Endothelial cell of umbilical vein (primary cell): ENCODE results near the gene INTS6. TPM values are rescaled to one million over a fixed set of nuclear protein-coding genes. Genes with fewer than 3 reads are reported as not detected.

Source experiments
- BruUV-seq: library from RNA; stranded (reverse); fragments of 400-500 nt; replicated peaks from 2 replicates; lab custom pipeline; 2021; lab: Mats Ljungman, UMichigan
- CTCF ChIA-PET: fragments of 300-600, 350-600 bp; sonication (Branson Sonifier 250); formaldehyde crosslinking; loops from one replicate; lab custom pipeline; 2021; ENCODE audit warnings: antibody characterized with exemption, inconsistent platforms; lab: Charles Lee
- POLR2A ChIA-PET: fragments of 300-600, 350-600 bp; sonication (Branson Sonifier 250); formaldehyde crosslinking; loops from one replicate; lab custom pipeline; 2021; ENCODE audit warnings: antibody characterized with exemption, inconsistent platforms; lab: Charles Lee
- DNase-seq: peaks from one replicate; pipeline ENCODE4 v3.0.0-alpha.2; 2011; ENCODE audit warnings: low read depth, low spot score
- FAIRE-seq: peaks from 2 replicates; lab custom pipeline; 2011; peaks lifted over from hg19 to GRCh38; lab: Jason Lieb, UNC
- H2AFZ ChIP-seq: 2 replicates; pipeline ENCODE4 v1.6.0; 2012; ENCODE audit warnings: low read depth, low read length, control low read depth, inconsistent platforms
- H3K27ac ChIP-seq: 2 replicates; pipeline ENCODE4 v1.5.1; 2011; ENCODE audit warnings: low read depth, mild to moderate bottlenecking, control low read depth, low read length, moderate library complexity; ENCODE audit not compliant: insufficient read depth
- H3K27me3 ChIP-seq, 2 experiments: 2 replicates each; pipeline versions ENCODE4 v1.6.0 to v1.6.1; 2011; ENCODE audit warnings: low read length in 2 of 2, mixed read lengths in 1 of 2; ENCODE audit not compliant: control insufficient read depth in 2 of 2, insufficient read depth in 2 of 2
- H3K36me3 ChIP-seq, 2 experiments: 2 replicates in 1 of 2; 3 replicates in 1 of 2; pipeline ENCODE4 v1.5.1; 2011; ENCODE audit warnings: low read length in 2 of 2, mild to moderate bottlenecking in 1 of 2, moderate library complexity in 1 of 2; ENCODE audit not compliant: control insufficient read depth in 2 of 2, insufficient read depth in 2 of 2; ENCODE audit errors: extremely low read depth in 1 of 2
- H3K4me1 ChIP-seq: 3 replicates; pipeline ENCODE4 v1.5.1; 2011; ENCODE audit warnings: mild to moderate bottlenecking, low read length; ENCODE audit not compliant: control insufficient read depth, insufficient read depth; ENCODE audit errors: extremely low read depth
- H3K4me2 ChIP-seq: 2 replicates; pipeline ENCODE4 v1.6.1; 2011; ENCODE audit warnings: low read length, control low read depth, mixed read lengths; ENCODE audit not compliant: insufficient read depth
- H3K4me3 ChIP-seq, 3 experiments: fragments of 200-600 bp in 1 of 3; sonication (generic), shearing (Covaris generic) in 1 of 3; replicated peaks in 1 of 3; 2 replicates each; pipeline ENCODE4 v1.5.1; 2011 to 2016; ENCODE audit warnings: control low read depth in 3 of 3, low read length in 3 of 3, mild to moderate bottlenecking in 2 of 3, inconsistent platforms in 1 of 3, low read depth in 1 of 3, moderate library complexity in 1 of 3; ENCODE audit not compliant: insufficient read depth in 1 of 3
- H3K79me2 ChIP-seq: 2 replicates; pipeline ENCODE4 v1.6.0; 2012; ENCODE audit warnings: low read length, inconsistent platforms; ENCODE audit not compliant: control insufficient read depth, insufficient read depth
- H3K9ac ChIP-seq: replicated peaks from 2 replicates; pipeline ENCODE3; 2011; ENCODE audit warnings: low read length, control low read depth; ENCODE audit not compliant: insufficient read depth; ENCODE audit errors: extremely low read depth
- H3K9me1 ChIP-seq: replicated peaks from 3 replicates; pipeline ENCODE4 v1.6.0; 2011; ENCODE audit warnings: mild to moderate bottlenecking, low read length; ENCODE audit not compliant: control insufficient read depth, insufficient read depth; ENCODE audit errors: extremely low read depth
- H3K9me3 ChIP-seq: replicated peaks from 2 replicates; pipeline ENCODE4 v1.5.1; 2012; ENCODE audit warnings: low read length, inconsistent platforms; ENCODE audit not compliant: control insufficient read depth, insufficient read depth
- H4K20me1 ChIP-seq: replicated peaks from 2 replicates; pipeline ENCODE3; 2011; ENCODE audit warnings: mild to moderate bottlenecking, low read length; ENCODE audit not compliant: control insufficient read depth, insufficient read depth; ENCODE audit errors: extremely low read depth
- CTCF ChIP-seq, 2 donors: IDR thresholded peaks; 1 replicate in 1 of 2; 2 replicates in 1 of 2; pipeline ENCODE4 v1.5.1; 2011; ENCODE audit warnings: low read length in 2 of 2, mild to moderate bottlenecking in 2 of 2, moderate library complexity in 2 of 2, control low read depth in 1 of 2, inconsistent platforms in 1 of 2, low read depth in 1 of 2; ENCODE audit not compliant: insufficient read depth in 1 of 2; ENCODE audit errors: extremely low read depth in 1 of 2
- EZH2 ChIP-seq: IDR thresholded peaks from 2 replicates; pipeline ENCODE4 v1.6.1; 2012; ENCODE audit warnings: borderline replicate concordance, low read depth, mild to moderate bottlenecking, moderate library complexity, low read length, inconsistent platforms; ENCODE audit not compliant: severe bottlenecking
- FOS ChIP-seq: IDR thresholded peaks from 2 replicates; pipeline ENCODE4 v1.6.1; 2011; ENCODE audit warnings: mild to moderate bottlenecking, low read length, moderate library complexity, borderline replicate concordance; ENCODE audit not compliant: insufficient read depth
- GATA2 ChIP-seq: IDR thresholded peaks from 2 replicates; pipeline ENCODE4 v1.7.0; 2011; ENCODE audit warnings: low read depth, mild to moderate bottlenecking, moderate library complexity, mixed read lengths, low read length; ENCODE audit not compliant: insufficient read length, insufficient read depth
- JUN ChIP-seq: IDR thresholded peaks from 2 replicates; pipeline ENCODE4 v1.6.1; 2011; ENCODE audit warnings: borderline replicate concordance, low read depth; ENCODE audit not compliant: insufficient read length, insufficient read depth
- MAX ChIP-seq: IDR thresholded peaks from 2 replicates; pipeline ENCODE4 v1.6.1; 2011; ENCODE audit not compliant: insufficient read depth, insufficient read length
- MYC ChIP-seq: IDR thresholded peaks from one replicate; pipeline ENCODE4 v1.6.1; 2011; ENCODE audit warnings: mild to moderate bottlenecking, low read depth, low read length
- POLR2A ChIP-seq: IDR thresholded peaks from 2 replicates; pipeline ENCODE4 v1.6.1; 2012; ENCODE audit warnings: low read depth, mild to moderate bottlenecking, control low read depth, low read length
- POLR2AphosphoS5 ChIP-seq: IDR thresholded peaks from 2 replicates; pipeline ENCODE4 v1.6.1; 2012; ENCODE audit warnings: low read depth, mild to moderate bottlenecking, control low read depth, low read length, moderate library complexity; ENCODE audit not compliant: insufficient read depth
- dilution Hi-C: fragments of 300-500 bp; cut with MboI; formaldehyde crosslinking; loops from one replicate; pipeline ENCODE4 v1.15.0; 2019; ENCODE audit warnings: low sequenced_read_pairs; ENCODE audit not compliant: extremely low pct_ligation_motif_present
- intact Hi-C: fragments of 100-400 bp; cut with micrococcal nuclease; formaldehyde crosslinking; loops from one replicate; pipeline ENCODE4 v1.10.0; 2022
- polyA plus RNA-seq, 4 experiments: library from polyadenylated mRNA; depleted of rRNA in 3 of 4; stranded (reverse) in 3 of 4; unstranded in 1 of 4; fragments of >200 nt; gene quantifications; 2 replicates each; pipeline versions ENCODE4 v1.2.1 to v1.2.3, GENCODE V29; 2011 to 2012; ENCODE audit warnings: missing spikeins in 1 of 4
- total RNA-seq: library from RNA; stranded (reverse); gene quantifications from 2 replicates; pipeline ENCODE4 v1.2.3, GENCODE V29; 2021

The INTS6 gene
- total and polyA plus RNA-seq, 2 donors (not counting 3 experiments of a cell fraction or from before 2014, with no cell fraction given): 9.5 to 45.4 TPM

- POLR2A ChIA-PET: no interaction called here
- Histone ChIP-seq H4K20me1 (no peaks in the 10 kb centered on the region), H3K9ac (no peak overlapping the region), H3K79me2 (no peaks in the 10 kb centered on the region), H3K36me3 (no peaks in the 10 kb centered on the region), H3K9me3 (no peaks in the 10 kb centered on the region), H2AFZ (no peak overlapping the region), H3K4me1 (no peaks in the 10 kb centered on the region), H3K9me1 (no peaks in the 10 kb centered on the region), H3K27me3 (peaks cover 3 to 12% of the 10 kb centered on the region in 2 experiments), H3K27ac (no peak overlapping the region), H3K4me3 (no peak overlapping the region), H3K4me2 (no peak overlapping the region)
- FAIRE-seq (no peak), DNase-seq (no peak)
- dilution Hi-C loops (no loop called here), intact Hi-C loops (no loop called here)
- TF ChIP-seq GATA2 (no peak), MAX (no peak), CTCF (IDR thresholded peaks at IDR 0.05; ENCODE audit: extremely low read depth in 1 of 2, insufficient read depth in 1 of 2, low read depth in 1 of 2, low read length in 2 of 2) (no peak), MYC (no peak), FOS (no peak), POLR2AphosphoS5 (no peak), POLR2A (no peak), EZH2 (no peak), JUN (no peak)
- BruUV-seq: no TSS peak
- CTCF ChIA-PET: no interaction called here
Observed at GRCh38 chr13:51500687-51501086, 47.9 kb upstream of the INTS6 start.
